Left hindlimb (tissue), 1 donor: Measurements from ENCODE around the gene ZNF652.
"Not testable (repeated sequence)": the region's sequence is repeated elsewhere in the genome, so short reads cannot be mapped to it uniquely, and the experiment has no call there.

ENCODE experiments used
- DNase-seq: peaks from one replicate; pipeline ENCODE4 v3.0.0-alpha.2; 2018

ZNF652 gene

DNA sequence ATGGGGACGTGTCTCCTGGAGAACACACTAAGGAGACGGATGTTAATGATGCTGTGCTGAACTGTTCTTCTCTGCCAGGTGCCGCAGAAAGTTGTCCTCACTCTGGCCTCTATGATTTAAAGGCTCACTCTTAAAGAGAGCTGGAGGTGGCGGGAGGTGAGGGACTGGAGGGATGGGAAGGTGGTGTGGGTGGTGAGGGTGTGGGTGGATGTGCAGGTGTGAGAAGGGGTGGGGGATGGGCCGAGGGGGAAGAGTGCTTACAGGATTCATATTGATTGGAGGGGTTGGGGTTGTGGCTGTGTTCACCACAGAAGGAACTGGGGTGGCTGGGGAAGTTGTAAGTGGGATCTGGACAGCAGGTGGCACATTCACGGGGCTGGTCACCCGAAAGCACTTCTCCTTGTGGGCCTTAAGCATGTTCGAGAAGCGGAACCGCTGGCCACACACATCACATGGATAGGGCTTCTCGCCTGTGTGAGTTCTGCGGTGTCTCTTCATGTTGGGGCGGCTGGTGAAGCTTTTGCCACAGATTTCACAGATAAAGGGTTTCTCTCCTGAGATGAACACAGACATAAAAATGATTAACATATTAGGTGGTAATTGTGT lies 63.6 kb downstream of the ZNF652 start:
- no peak for DNase-seq

DNA sequence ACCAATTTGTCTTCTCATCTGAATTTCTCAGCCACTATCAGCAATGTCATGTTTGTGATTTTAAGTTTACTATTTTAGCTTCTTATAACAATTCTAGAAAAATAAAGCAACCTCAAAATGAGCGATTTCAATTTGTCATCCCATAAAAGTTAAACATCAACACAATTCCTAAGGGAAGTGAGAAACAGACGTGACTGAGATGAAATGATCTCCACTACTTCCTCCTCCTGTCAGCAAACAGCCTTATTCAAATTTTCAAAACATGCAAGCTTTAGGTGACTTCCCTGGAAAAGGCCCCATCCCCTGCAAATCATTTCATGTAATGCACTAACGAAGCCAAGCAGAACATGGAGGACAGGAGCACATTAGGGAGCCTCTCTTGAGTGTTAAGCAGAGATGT lies 64.9 kb downstream of the ZNF652 start:
- DNase-seq = no peak

DNA sequence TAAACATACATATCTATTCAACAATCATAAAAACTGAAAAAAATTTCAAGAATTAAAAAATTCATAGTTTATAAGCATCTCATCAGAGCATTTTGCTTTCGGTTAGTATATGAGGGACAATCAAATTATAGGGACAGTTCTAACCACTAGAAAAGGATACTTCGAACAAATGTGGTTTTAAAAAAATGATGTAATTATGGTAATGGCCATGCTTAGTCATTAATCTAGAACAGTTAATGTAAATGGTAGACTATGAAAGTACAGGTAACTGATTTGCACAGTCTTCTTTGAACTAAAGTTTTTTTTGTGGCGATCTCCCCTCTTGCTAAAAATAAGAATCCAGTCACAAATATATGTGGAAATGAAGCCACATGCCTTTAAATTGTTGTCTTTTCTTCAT lies 67.9 kb downstream of the ZNF652 start:
- no peak for DNase-seq

DNA sequence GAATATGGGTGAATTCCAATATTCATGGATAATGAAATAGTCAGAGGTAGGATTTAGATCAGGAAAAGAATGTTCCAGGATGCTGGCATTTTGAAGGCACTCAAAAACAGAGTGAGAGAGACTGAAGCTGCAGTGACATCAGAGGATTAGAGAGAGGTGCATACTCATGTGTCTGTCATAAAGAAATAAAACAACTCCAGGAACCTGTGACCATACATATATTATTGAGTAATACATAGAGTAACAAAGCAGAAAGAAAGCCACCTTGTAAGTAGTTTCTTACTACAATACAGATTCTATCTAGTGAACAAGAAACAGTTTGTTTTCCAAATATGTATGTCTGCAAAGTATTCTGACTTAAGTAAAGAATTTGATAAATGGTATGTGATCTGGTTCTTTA lies 69.1 kb downstream of the ZNF652 start:
- DNase-seq = no peak

DNA sequence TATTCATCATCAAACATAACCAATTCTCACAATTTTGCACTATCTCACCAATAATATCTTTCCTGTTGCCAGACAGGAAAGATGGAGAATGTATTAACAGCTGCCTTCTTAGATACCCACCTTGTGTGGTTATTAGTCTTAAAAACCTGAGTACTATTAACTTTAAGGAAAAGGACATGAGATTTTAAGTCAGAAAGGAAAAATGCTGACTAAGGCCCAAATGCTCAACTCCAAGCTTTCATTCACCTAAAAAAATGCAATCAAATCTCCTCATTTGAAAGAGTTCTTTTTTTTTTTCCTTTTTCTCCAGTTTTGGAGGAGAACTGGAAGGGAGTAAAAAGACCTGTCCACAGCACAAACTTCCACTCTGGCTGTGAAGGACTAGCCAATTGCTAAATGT lies 70.1 kb downstream of the ZNF652 start:
- no peak for DNase-seq

DNA sequence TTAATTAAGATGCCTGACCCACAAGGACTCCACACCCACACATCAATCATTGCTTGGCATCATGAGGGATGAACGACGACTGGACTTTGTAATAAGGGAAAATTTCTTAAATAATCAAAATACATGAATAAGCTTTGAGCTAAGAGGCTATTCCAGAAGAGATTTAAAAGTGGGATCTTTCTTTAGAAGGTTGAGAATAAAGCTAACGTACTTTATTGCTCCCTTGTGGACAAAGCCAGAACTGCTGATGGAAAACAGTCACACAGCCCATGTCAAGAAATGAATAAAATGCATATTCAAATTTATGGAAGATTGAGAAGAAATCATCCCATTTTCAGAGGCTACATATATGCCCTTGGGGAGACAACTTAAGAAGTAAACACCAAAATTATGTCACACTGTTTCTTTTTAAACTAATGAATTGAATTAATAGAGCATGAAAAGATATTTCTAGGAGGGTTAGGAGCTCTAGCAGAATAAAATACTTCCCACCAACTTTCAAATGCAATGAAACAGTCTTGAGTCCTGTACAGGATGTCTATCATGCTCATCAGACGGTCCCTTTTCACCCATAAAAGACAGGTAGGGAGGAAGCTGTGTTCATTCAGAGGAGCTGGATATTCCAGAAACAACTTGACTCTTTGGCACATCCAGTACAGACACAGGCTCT lies 71.2 kb downstream of the ZNF652 start:
- no peak for DNase-seq

DNA sequence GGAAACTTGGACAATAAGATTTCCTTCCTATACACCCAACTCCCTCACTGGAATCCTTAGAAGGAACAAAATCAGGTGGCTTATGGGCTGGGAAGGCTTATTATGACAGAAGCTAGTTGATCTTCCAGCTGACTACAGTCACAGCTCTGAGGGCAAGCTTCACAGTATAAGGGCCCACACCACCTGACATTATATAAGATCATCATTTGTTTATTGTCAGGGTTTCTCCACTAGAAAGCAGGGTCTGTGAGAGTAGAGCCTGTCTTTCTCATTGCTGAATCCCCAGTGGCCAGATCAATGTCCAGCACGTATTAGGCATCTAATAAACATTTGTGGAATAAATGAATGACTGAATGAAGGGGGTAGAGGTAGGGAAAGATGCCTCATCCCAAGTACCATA lies 73.7 kb downstream of the ZNF652 start:
- no peak for DNase-seq

DNA sequence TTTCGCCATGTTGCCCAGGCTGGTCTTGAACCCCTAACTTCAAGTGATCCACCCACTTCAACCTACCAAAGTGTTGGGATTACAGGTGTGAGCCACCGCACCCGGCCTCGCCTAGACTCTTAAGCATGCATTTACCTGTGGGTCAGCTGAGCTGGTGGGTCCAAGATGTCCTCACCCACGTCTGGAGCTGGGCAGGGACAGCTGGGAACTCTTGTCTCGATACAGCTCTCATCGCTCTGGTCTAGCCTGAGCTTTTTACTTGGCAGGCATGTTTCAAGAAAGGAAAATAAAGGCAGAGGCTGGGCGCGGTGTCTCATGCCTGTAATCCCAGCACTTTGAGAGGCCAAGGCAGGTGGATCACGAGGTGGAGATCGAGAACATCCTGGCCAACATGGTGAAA lies 74.6 kb downstream of the ZNF652 start:
- DNase-seq = no peak

DNA sequence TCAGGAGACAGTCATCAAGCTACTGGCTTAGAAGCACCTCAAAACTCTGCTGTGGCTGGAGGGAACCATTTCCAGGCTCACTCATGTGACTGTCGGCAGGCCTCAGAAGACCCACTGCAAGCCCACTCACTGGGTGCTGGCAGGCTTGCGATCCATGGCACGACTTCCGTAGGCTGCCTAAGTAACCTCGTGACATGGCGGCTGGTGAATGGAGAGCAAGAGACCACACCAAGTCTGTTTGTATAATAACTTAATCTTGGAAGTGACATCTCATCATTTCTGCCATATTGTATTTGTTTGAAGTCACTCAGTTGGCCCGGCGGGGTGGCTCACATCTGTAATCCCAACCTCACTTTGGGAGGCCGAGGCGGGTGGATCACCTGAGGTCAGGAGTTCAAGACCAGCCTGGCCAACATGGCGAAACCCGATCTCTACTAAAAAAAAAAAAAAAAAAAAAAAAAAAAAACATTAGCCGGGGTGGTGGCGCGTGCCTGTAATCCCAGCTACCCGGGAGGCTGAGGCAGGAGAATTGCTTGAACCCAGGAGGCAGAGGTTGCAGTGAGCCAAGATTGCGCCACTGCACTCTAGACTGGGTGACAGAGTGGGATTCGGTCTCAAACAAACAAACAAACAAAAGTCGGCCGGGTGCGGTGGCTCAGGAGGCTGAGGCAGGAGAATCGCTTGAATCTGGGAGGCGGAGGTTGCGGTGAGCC lies 75.6 kb downstream of the ZNF652 start:
- not testable (repeated sequence) for DNase-seq

DNA sequence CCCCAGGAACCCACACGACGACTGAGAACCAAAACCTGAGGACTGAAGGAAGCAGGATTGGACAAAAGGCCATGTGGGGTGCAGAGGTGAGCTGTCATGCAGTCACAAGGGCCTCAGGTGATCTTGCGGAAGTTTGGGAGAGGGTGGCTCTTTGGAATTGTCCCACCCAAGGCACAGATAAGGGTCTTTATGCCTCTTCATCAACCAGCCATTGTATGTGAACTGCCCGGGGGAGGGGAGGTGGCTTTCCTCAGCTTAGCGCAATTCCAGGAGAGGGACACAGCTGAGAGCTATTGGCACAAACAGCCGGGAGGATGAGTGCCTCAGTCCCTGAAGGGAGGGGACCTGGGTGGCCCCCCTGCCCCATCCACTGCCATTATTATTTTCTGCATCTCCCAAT lies 76.3 kb downstream of the ZNF652 start:
- no peak for DNase-seq

DNA sequence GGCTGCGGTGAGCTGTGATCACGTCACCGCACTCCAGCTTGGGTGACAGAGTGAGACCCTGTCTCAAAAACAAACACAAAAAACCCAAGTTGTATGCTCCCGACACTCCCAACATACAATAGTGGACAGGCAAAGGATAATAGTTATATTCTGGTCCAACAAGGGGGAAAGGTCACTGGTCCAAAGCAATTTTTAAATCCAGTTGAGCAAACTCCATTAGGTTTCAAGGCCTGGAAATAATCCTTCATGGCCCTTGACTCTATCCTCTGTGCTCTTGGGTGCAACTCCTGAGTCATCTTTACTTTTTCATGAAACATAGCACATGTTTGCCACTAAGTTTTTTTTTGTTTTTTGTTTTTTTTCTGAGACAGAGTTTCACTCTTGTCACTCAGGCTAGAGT lies 81.1 kb downstream of the ZNF652 start:
- no peak for DNase-seq

DNA sequence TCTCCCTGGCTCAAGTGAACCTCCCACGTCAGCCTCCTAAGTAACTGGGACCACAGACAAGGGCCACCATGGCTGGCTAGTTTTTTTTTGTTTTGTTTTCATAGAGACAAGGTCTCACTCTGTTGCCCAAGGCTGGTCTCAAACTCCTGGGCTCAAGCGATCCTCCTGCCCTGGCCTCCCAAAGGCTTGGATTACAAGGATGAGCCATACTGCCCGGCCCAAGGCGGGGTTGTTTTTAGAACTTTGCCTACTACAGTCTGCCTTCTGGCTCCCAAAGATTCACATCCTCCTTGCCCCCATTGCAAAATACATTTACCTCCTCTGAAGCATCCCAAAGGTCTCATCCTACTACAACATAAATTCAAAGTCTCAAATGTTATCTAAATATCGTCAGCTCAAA lies 82.0 kb downstream of the ZNF652 start:
- no peak for DNase-seq

DNA sequence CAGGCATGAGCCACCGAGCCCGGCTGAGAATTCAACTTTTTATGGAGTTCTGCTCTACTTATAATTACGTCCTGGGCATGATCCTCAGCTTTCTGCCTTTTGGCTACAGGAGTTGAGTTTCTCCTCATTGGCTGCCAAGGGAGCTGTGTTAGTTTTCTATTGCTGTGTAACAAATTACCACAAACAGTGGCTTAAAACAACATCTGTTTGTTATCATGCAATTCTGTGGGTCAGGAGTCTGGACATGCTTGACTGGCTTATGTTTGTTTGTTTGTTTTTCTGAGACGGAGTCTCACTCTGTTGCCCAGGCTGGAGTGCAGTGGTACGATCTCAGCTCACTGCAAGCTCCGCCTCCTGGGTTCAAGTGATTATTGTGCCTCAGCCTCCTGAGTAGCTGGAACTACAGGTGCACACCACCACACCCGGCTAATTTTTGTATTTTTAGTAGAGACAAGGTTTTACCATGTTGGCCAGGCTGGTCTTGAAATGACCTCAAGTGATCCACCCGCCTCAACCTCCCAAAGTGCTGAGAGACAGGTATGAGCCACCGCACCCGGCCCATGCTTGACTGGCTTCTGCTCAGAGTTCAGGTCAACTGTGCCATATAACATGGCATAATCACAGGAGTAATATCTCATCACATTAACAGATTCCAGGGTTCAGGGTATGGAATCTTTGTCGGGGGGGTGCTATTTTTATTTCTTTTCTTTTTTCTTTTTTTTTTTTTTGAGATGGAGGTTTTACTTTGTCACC lies 82.6 kb downstream of the ZNF652 start:
- DNase-seq = not testable (repeated sequence)

DNA sequence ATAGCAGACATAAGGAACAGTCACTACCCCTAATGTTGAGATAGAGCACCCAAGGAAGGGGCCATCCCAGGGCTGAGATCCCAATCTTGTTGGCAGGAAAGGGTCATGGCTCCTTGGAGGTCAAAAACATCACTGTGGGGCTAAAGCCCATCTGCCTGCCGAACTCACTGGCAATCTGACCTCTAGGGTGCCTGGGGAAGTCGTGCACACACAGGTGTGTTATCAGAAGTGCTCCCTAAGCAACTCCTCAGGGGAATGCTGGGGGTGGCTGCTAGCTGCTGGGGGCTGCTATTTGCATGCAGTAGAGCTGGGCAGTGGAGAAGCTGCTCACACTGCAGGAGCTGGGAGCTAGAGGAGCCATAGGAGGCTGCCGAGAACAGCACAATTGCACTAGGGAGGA lies 84.0 kb downstream of the ZNF652 start:
- no peak for DNase-seq

DNA sequence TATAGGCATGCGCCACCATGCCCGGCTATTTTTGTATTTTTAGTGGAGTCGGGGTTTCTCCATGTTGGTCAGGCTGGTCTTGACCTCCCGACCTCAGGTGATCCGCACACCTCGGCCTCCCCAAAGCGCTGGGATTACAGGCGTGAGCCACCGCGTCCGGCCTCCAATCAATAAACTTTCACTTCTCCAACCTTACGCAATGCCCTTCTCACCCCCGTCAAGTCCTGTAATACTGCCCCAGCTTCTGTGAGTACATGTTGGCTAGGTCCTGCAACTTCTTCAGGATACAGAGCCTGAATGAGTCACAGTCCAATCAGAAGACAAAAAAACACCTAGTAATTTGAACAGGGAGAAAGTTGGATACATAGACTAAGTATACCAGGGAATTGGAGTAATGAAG lies 84.4 kb downstream of the ZNF652 start:
- no peak for DNase-seq

DNA sequence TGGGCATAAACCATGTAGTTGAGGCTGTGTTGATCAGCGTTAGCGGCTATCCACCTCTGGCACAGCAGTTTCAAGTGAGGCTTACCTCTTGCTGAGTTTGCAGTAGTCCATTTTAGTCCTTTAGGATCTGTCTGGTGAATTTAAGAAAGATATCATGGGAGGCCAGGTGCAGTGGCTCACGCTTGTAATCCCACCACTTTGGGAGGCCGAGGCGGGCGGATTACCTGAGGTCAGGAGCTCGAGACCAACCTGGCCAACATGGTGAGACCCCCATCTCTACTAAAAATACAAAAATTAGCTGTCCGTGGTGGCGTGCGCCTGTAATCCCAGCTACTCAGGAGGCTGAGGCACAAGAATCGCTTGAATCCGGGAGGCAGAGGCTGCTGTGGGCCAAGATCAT lies 86.1 kb downstream of the ZNF652 start:
- not testable (repeated sequence) for DNase-seq

DNA sequence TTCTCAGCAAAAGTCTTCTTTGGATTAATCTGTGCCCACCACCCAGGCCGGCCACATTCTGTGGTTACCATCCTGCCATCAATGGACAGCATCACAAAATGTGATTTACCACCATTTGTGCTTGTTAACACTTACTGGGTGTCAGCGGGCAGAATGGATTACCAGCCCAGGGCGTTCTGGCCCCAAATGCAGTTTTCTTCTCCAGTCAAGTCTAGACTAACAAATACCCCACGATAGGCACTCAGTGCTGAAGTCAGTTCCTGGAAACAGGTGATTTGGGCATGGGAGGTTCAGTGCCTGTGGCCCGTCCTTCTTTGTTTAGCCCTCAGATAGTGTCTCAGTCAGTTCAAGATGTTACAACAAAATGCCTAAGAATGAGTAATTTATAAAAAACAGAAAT lies 92.7 kb downstream of the ZNF652 start:
- no peak for DNase-seq

DNA sequence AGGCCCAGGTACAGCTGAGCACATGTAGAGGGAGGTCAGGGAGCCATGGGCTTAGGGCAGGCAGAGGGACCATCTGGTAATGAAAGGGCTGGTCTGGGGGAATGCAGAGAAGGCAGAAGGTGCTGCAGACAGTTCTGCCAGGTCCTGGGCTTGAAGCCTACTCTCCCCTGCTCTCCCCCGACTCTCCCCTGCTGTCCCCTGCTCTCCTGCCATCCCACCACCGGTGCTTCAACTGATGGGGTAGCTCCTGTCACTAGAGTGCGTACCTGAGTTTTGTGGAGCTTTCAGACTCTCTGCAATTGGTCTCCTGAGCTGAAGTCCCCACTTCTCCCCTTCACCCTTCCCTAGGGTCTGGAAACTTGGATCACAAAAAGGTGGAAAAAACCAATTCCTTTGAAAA lies 94.1 kb downstream of the ZNF652 start:
- no peak for DNase-seq

DNA sequence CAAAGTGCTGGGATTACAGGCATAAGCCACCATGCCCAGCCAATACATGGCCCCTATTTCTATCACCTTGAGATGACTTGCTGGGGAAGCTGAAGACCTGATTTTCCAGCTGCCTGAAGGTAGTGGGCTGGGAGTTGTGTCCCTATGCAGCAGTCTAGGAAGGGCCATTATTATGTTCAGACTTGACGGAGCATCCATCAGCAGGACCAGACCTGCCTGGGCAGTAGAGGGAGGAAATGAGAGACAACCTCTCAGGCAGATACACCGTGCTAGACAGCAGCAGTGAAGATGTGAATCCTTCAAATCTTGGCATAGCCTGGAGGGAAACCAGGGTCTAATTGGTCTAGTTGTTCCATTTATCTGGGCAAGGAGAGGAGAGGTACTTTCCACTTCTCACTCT lies 95.8 kb downstream of the ZNF652 start:
- DNase-seq = no peak

DNA sequence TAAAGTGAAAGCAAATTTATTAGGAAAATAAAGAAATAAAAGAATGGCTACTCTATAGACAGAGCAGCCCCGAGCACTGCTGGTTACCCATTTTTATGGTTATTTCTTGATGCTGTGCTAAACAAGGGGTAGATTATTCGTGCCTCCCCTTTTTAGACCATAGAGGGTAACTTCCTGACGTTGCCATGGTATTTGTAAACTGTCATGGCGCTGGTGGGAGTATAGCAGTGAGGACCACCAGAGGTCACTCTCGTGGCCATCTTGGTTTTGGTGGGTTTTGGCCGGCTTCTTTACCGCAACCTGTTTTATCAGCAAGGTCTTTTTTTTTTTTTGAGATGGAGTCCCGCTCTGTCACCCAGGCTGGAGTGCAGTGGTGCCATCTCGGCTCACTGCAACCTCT lies 100.5 kb downstream of the ZNF652 start:
- not testable (repeated sequence) for DNase-seq

DNA sequence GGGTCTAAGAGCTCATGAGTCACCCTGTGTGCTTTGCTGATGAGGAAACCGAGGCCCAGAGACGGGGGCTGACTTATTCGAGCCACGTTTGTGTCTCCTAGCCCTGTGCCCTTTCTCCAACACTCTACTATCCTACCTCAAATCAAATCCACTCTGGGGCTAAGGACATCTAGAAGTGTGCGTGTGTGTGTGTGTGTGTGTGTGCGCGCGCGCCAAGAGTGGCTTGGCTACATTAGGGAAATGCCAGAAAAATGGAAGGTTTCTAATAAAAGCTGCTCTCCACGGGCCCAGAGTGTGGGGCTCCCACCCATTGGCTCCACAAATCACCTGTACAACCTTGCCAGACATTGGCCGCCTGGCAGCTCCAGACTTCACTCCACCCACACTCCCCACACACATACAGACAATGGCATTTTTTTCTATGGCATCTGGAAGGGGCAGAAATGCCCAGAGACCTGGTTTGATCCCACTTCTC lies 101.2 kb downstream of the ZNF652 start:
- DNase-seq = peak; percentile 36

DNA sequence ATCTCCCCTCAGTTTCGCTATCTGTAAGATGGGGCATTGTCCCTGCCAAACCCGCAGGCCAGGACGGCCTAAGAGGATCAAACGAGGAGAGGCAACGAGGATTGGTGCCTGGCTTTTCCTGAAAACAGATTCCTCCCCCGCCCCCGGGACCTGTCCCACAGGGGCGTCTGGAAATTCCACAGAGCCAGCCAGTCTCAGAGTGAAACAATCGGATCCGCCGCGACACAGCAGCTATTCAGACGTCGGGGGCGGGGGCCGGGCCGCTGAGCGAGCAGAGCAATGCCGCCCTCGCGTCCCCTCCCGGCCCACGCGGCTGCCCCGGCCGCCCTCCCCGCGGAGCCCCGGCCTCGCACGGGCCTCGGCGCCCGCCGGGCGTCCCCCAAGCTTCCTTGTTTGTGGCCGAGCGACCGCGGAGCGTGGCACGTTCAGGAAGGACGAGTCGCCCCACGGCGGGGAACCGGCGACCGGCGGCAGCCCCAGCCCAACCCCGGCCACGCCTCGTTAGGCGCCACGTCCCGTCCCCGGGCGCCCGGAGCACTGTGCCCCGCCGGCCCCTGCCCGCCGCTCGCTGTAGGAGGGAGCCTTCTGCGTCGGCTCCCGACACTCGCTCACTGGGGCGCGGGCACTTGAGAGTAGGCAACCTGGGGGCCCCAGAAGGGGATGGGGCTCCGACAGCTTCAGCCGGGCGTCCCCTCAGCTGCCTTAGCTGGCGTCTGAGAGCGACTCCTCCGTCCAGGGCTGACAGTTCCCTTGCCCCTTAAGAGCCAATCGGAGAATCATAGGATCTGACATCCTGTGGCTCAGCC lies 101.8 kb downstream of the ZNF652 start:
- DNase-seq = peak; percentile 82

DNA sequence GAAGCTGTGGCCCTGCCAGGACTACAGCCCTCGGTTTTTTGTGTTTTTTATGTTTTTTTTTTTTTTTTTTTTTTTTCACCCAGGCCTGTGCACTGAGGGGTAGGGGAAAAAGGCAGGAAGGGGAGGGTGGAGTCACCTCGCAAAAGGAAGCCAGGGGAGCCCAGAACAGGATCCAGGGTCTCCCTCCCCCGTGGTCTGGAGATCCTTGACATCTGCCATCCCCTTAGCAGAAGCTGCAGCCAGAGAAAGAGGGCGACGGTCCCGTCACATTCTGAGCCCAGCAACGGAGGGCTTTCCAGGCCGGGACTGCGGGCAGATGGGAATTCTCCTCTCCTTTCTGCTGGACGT lies 102.4 kb downstream of the ZNF652 start:
- no peak for DNase-seq
